NCI-H2196 treated with DMSO at 0.1 percent for 48 hours (cell line): ENCODE results near the gene FRAS1.
"Not testable (repeated sequence)": the region's sequence is repeated elsewhere in the genome, so short reads cannot be mapped to it uniquely, and the experiment has no call there.

Source experiments
- DNase-seq: peaks from one replicate; lab custom pipeline; 2025; ENCODE audit not compliant: unreplicated experiment; lab: John Stamatoyannopoulos, UW

FRAS1 gene

DNA sequence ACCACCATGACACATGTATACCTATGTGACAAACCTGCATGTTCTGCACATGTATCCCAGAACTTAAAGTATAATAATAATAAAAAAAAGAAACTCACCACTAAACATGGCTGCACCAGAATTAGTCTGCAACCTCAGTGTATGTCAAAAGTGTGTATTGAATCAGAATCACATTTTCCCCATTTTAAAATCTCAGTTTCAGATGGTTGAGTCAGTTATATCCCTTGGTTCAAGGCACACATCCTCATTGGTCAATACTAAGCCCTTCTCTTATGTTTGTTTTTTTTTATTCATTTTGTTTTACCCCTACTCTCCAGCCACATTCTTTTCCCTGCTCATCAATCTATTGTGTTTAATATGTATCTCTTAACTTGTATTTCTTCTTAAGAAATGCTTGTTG lies 436.6 kb downstream of the FRAS1 start:
- no peak for DNase-seq

DNA sequence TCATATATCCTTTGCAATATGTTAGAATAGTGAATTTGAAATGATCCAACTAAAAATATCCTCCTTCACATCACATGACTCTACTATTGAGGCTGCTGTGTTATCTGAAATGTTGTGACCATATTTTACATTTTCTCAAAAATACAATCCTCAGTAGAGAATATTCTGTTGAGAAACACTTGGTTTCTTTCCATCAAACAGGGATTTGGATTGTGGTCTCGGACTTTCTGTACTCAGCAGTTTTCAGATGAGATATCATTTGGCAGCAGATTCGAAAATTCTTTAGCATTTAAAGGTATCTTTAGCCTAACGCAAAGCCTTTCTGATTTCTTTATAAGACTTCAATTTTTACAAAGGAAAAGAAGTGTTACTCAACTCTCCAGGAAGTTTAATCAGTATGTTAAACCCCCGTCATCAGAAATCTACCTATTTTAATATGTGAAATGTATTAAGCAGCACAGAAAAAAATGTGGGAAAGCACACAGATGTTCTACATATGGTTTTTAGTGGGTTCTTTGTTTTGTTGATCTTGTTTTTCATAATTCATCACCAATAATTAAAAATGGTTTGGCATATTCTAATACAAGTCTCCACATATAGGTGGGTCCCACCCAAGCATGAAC lies 439.0 kb downstream of the FRAS1 start:
- no peak for DNase-seq

DNA sequence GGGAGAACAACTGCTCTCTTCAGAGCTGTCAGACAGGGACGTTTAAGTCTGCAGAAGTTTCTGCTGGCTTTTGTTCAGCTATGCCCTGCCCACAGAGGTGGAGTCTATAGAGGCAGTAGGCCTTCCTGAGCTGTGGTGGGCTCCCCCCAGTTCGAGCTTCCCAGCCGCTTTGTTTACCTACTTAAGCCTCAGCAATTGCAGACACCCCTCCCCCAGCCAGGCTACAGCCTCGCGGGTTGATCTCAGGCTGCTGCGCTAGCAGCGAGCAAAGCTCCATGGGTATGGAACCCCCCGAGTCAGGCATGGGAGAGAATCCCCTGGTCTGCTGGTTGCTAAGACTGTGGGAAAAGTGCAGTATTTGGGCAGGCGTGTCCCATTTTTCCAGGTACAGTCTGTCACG lies 449.1 kb downstream of the FRAS1 start:
- DNase-seq: not testable (repeated sequence)

GRCh38 chr4:78509043-78509442 lies 451.9 kb downstream of the FRAS1 start:
- DNase-seq: no peak

- DNase-seq: no peak
Observed at GRCh38 chr4:78510108-78510507, 453.0 kb downstream of the FRAS1 start.

DNA sequence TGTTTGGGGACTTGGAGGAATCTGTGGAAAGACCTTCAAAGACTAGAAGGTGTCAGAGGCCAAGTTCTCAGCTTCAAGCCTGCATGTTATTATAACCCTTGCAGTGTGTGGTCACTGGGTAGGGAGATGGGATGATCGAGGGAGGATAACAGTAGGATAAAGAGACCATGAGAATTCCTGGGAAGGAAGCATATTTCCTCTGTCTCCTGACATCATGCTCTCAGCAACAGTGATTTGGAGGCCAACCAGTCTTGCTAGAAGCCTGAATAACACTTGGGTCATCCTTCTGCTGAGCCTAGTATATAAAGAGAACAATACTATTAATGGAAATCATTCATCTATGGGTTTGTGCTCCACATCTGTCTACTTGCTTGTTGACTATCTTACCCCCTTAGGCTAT lies 453.6 kb downstream of the FRAS1 start:
- no peak for DNase-seq

- DNase-seq: no peak
Observed at GRCh38 chr4:78512357-78512920, 455.3 kb downstream of the FRAS1 start.

- no peak for DNase-seq
Observed at GRCh38 chr4:78513411-78513975, 456.4 kb downstream of the FRAS1 start.

DNA sequence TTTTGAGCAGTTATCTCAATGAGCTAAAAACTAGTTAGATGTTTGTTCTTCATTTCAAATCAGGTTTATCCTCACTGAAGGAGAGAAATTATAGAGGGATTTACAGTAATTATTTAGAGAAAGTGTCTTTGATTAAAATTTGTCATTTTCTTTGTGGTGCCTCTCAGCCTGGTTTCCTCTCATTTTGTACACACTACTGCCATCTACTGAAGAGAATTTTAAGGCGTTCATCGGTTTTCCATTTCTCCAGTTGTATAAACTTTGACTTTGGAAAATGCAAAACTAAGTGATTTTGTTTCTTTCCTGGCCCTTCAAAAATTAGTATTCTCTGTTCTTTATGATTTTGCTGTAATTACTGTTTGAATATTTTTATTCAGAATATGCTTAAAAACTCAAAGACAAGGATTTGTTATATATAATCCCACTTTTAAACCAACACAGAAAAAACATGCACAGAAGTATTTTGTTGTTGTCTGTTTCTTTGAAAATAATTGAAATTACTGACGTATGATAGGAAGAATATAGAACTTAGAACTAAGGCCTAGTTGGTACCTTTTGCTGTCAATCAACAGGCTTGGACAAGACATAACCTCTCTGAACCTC lies 460.0 kb downstream of the FRAS1 start:
- DNase-seq: peak; percentile 0

- DNase-seq: no peak
Observed at GRCh38 chr4:78518561-78518960, 461.4 kb downstream of the FRAS1 start.

GRCh38 chr4:78519962-78520361 lies 462.8 kb downstream of the FRAS1 start:
- no peak for DNase-seq

GRCh38 chr4:78520808-78521226 lies 463.7 kb downstream of the FRAS1 start:
- no peak for DNase-seq

GRCh38 chr4:78524009-78524408 lies 466.9 kb downstream of the FRAS1 start:
- DNase-seq: no peak

GRCh38 chr4:78525559-78525958 lies 468.4 kb downstream of the FRAS1 start:
- no peak for DNase-seq

- no peak for DNase-seq
Observed at GRCh38 chr4:78527103-78527502, 470.0 kb downstream of the FRAS1 start.

DNA sequence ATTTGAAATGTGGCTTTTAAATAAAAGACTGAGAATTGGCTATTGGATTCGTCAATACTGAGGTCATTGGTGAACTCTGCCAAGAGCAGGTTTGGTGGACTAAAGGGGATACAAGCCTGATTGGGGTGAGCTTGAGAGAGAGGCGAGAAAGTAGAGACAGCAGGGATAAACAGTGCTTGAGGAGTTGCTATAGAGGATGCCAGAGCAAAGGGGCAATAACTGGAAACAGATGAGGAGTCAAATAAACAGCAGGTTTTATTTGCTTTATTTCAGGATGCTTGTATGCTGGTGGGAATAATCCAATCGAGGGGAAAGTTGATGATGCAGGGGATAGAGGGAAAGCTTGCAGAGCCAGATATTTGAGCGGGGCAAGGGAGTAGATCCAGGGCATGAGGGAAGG lies 470.4 kb downstream of the FRAS1 start:
- no peak for DNase-seq

DNA sequence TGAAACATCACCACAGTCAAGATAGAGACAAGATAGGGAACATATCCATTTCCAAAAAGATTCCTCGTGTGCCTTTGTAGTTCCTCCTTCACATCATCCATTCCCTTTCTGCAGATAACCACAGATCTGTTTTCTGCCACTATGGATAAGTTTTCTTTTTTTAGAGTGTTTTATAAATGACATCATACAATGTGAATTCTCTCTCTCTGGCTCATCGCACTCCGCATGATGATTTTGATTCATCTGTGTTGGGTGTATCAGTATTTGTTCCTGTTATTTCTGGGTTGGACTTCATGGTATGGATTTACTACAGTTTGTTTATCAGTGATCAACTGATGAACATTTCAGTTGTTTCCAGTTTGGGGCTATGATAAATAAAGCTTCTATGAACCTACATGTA lies 471.2 kb downstream of the FRAS1 start:
- no peak for DNase-seq

DNA sequence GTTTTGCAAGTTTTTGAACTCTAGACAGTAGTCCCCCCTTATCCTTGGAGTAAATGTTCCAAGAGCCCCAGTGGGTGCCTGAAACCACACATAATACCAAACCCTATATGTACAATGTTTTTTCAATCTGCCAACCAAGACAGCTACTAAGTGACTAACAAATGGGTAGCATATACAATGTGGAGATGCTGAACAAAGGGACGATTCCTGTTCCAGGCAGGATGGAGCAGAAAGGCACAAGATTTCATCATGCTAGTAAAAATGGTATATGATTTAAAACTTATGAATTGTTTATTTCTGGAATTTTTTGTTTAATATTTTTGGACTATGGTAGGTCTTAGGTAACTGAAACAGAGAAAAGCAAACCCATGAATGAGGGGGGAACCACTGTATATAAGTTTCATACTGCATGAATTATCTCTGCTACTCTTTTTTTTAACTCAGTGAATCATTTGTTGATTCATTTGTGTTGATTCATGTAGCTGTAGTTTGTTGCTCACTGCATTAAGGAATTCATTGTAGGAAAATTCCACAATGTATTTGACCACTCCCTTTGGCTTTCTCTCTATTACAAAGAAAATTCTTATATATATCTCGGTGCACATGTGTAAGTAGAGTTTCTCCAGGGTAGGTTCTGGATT lies 472.6 kb downstream of the FRAS1 start:
- no peak for DNase-seq

DNA sequence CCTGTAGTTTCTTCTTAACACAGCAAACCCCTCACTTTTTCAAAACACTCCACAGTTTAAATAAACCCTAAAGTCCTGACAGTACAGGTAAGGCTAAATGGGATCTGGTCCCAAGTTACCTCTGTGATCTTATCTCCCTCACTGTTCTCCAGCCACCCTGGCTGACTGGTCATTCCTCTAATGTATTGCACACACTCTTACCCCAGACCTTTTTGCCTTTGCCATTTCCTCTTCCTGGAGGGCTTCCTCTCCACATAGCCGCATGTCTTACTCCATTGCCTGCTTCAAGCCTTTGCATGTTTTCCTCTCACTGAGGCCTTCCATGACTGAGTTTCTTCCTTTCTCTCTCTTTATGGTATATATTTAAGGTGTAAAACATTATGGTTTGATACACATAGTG lies 474.9 kb downstream of the FRAS1 start:
- DNase-seq: no peak

- no peak for DNase-seq
Observed at GRCh38 chr4:78533854-78534253, 476.7 kb downstream of the FRAS1 start.

DNA sequence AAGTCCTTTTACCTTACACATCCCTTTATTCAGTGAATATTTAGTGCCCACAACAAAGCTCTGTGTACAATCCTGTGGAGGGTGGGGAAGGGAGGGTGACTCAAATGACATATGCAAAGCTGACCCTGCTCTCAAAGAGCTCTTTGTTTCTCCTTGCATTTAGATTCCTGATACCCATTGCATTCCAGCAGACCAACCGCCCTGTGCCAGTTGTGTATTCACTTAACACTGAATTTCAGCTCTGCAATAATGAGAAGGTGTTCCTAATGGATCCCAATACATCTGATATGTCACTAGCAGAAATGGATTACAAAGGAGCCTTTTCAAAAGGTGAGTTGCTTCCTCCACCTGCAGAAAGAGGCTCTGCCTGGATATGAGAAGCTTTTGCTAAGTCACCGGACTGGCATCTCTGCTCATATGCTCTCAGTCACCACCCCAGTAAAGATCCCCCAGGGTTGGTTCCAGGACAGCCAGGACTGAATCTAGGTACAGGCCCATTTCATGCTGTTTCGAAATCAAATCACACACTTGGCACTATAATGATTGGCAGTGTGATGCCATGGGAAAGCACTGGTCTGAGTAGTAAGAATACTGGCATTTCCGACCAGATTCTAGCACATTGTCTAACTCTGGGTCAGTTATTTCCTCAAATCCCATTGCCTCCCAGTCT lies 477.3 kb downstream of the FRAS1 start:
- DNase-seq: no peak
